BLaER1 (cell line): ENCODE measurements around the gene FBXW4.

Experiments used
- H3K27ac ChIP-seq: shearing (Covaris generic); formaldehyde crosslinking; 2 replicates; pipeline ENCODE4 v1.8.1; 2022
- H3K27me3 ChIP-seq: shearing (Covaris generic); formaldehyde crosslinking; 2 replicates; pipeline ENCODE4 v1.8.1; 2022
- H3K36me3 ChIP-seq: shearing (Covaris generic); formaldehyde crosslinking; 2 replicates; pipeline ENCODE4 v1.8.1; 2022
- H3K4me1 ChIP-seq: shearing (Covaris generic); formaldehyde crosslinking; 2 replicates; pipeline ENCODE4 v1.8.1; 2022
- H3K4me2 ChIP-seq: shearing (Covaris generic); formaldehyde crosslinking; 2 replicates; pipeline ENCODE4 v1.8.1; 2022
- H3K4me3 ChIP-seq: shearing (Covaris generic); formaldehyde crosslinking; 2 replicates; pipeline ENCODE4 v1.8.1; 2022
- H3K9ac ChIP-seq: shearing (Covaris generic); formaldehyde crosslinking; 2 replicates; pipeline ENCODE4 v1.8.1; 2022
- H3K9me3 ChIP-seq: shearing (Covaris generic); formaldehyde crosslinking; 2 replicates; pipeline ENCODE4 v1.8.1; 2022
- H4K20me1 ChIP-seq: shearing (Covaris generic); formaldehyde crosslinking; 2 replicates; pipeline ENCODE4 v1.8.1; 2022
- Cebpa-rat ChIP-seq: shearing (Covaris generic); IDR thresholded peaks from 2 replicates; pipeline ENCODE4 v1.8.1; 2022

The FBXW4 gene

GRCh38 chr10:101660256-101660655 is 34.7 kb downstream of the FBXW4 start:
- TF ChIP-seq Cebpa-rat: no peak
- Histone ChIP-seq H3K9ac (no peak overlapping the region), H3K9me3 (no peaks in the 10 kb centered on the region), H4K20me1 (peaks cover 67% of the 10 kb centered on the region), H3K4me3 (no peak overlapping the region), H3K27me3 (no peaks in the 10 kb centered on the region), H3K36me3 (peaks cover 99% of the 10 kb centered on the region), H3K4me2 (no peak overlapping the region), H3K4me1 (no peaks in the 10 kb centered on the region), H3K27ac (no peak overlapping the region)

GRCh38 chr10:101658975-101659374 is 36.0 kb downstream of the FBXW4 start:
- Histone ChIP-seq H4K20me1 (peaks cover 61% of the 10 kb centered on the region), H3K9ac (no peak overlapping the region), H3K4me3 (no peak overlapping the region), H3K27me3 (no peaks in the 10 kb centered on the region), H3K9me3 (no peaks in the 10 kb centered on the region), H3K27ac (no peak overlapping the region), H3K36me3 (peaks cover 92% of the 10 kb centered on the region), H3K4me2 (no peak overlapping the region), H3K4me1 (no peaks in the 10 kb centered on the region)
- TF ChIP-seq Cebpa-rat: no peak

- H3K9me3 ChIP-seq: no peaks in the 10 kb centered on the region
- no peak overlapping the region for H3K27ac ChIP-seq
- peaks cover 92% of the 10 kb centered on the region for H3K36me3 ChIP-seq
- H3K4me3 ChIP-seq: no peak overlapping the region
- no peaks in the 10 kb centered on the region for H3K27me3 ChIP-seq
- no peak for TF ChIP-seq Cebpa-rat
- no peaks in the 10 kb centered on the region for H3K4me1 ChIP-seq
- peaks cover 51% of the 10 kb centered on the region for H4K20me1 ChIP-seq
- H3K4me2 ChIP-seq: no peak overlapping the region
- H3K9ac ChIP-seq: no peak overlapping the region
Measured at GRCh38 chr10:101656890-101657289, 38.1 kb downstream of the FBXW4 start.

- Histone ChIP-seq H3K4me2 (no peak overlapping the region), H3K9ac (no peak overlapping the region), H3K9me3 (no peaks in the 10 kb centered on the region), H3K4me3 (no peak overlapping the region), H3K4me1 (no peaks in the 10 kb centered on the region), H3K27ac (no peak overlapping the region), H3K27me3 (no peaks in the 10 kb centered on the region), H3K36me3 (peaks cover 91% of the 10 kb centered on the region), H4K20me1 (peaks cover 38% of the 10 kb centered on the region)
- TF ChIP-seq Cebpa-rat: no peak
Measured at GRCh38 chr10:101655570-101655969, 39.4 kb downstream of the FBXW4 start.

GRCh38 chr10:101653536-101653935 is 41.4 kb downstream of the FBXW4 start:
- no peak overlapping the region for H3K9ac ChIP-seq
- no peak overlapping the region for H3K27ac ChIP-seq
- no peak for TF ChIP-seq Cebpa-rat
- no peak overlapping the region for H3K4me2 ChIP-seq
- H3K9me3 ChIP-seq: no peaks in the 10 kb centered on the region
- no peaks in the 10 kb centered on the region for H3K4me1 ChIP-seq
- peaks cover 92% of the 10 kb centered on the region for H3K36me3 ChIP-seq
- H3K4me3 ChIP-seq: no peak overlapping the region
- H4K20me1 ChIP-seq: peaks cover 53% of the 10 kb centered on the region
- no peaks in the 10 kb centered on the region for H3K27me3 ChIP-seq

- Histone ChIP-seq H3K4me2 (no peak overlapping the region), H3K9me3 (no peaks in the 10 kb centered on the region), H3K4me3 (no peak overlapping the region), H3K4me1 (no peaks in the 10 kb centered on the region), H3K9ac (no peak overlapping the region), H3K36me3 (peaks cover 92% of the 10 kb centered on the region), H4K20me1 (peaks cover 55% of the 10 kb centered on the region), H3K27me3 (no peaks in the 10 kb centered on the region), H3K27ac (no peak overlapping the region)
- no peak for TF ChIP-seq Cebpa-rat
Measured at GRCh38 chr10:101651336-101651735, 43.6 kb downstream of the FBXW4 start.

- Histone ChIP-seq H3K4me3 (no peak overlapping the region), H3K27ac (no peak overlapping the region), H3K27me3 (no peaks in the 10 kb centered on the region), H3K4me2 (no peak overlapping the region), H4K20me1 (peaks cover 54% of the 10 kb centered on the region), H3K9ac (no peak overlapping the region), H3K9me3 (no peaks in the 10 kb centered on the region), H3K4me1 (no peaks in the 10 kb centered on the region), H3K36me3 (peaks cover 92% of the 10 kb centered on the region)
- no peak for TF ChIP-seq Cebpa-rat
Measured at GRCh38 chr10:101650863-101651262, 44.1 kb downstream of the FBXW4 start.

- no peaks in the 10 kb centered on the region for H3K4me1 ChIP-seq
- peaks cover 93% of the 10 kb centered on the region for H3K36me3 ChIP-seq
- no peak overlapping the region for H3K4me3 ChIP-seq
- H3K27me3 ChIP-seq: no peaks in the 10 kb centered on the region
- H3K9me3 ChIP-seq: no peaks in the 10 kb centered on the region
- H4K20me1 ChIP-seq: peaks cover 48% of the 10 kb centered on the region; the same call in 1 of the 2 replicates
- no peak overlapping the region for H3K9ac ChIP-seq
- no peak for TF ChIP-seq Cebpa-rat
- H3K27ac ChIP-seq: no peak overlapping the region
- H3K4me2 ChIP-seq: no peak overlapping the region
Measured at GRCh38 chr10:101649525-101650085, 45.4 kb downstream of the FBXW4 start.

GRCh38 chr10:101647255-101647654 is 47.7 kb downstream of the FBXW4 start:
- H3K9me3 ChIP-seq: no peaks in the 10 kb centered on the region
- H3K4me3 ChIP-seq: no peak overlapping the region
- no peaks in the 10 kb centered on the region for H3K27me3 ChIP-seq
- TF ChIP-seq Cebpa-rat: no peak
- H3K36me3 ChIP-seq: peaks cover 98% of the 10 kb centered on the region
- H3K4me2 ChIP-seq: no peak overlapping the region
- H3K4me1 ChIP-seq: no peaks in the 10 kb centered on the region
- H4K20me1 ChIP-seq: peaks cover 61% of the 10 kb centered on the region
- no peak overlapping the region for H3K9ac ChIP-seq
- no peak overlapping the region for H3K27ac ChIP-seq

GRCh38 chr10:101646364-101646763 is 48.6 kb downstream of the FBXW4 start:
- H3K4me2 ChIP-seq: no peak overlapping the region
- peaks cover 94% of the 10 kb centered on the region for H3K36me3 ChIP-seq
- H3K4me1 ChIP-seq: no peaks in the 10 kb centered on the region
- H3K27me3 ChIP-seq: no peaks in the 10 kb centered on the region
- no peak overlapping the region for H3K27ac ChIP-seq
- no peak overlapping the region for H3K4me3 ChIP-seq
- no peak overlapping the region for H3K9ac ChIP-seq
- peaks cover 67% of the 10 kb centered on the region for H4K20me1 ChIP-seq
- no peak for TF ChIP-seq Cebpa-rat
- no peaks in the 10 kb centered on the region for H3K9me3 ChIP-seq

- H3K4me2 ChIP-seq: no peak overlapping the region
- no peaks in the 10 kb centered on the region for H3K27me3 ChIP-seq
- no peak for TF ChIP-seq Cebpa-rat
- H4K20me1 ChIP-seq: peaks cover 67% of the 10 kb centered on the region
- peaks cover 88% of the 10 kb centered on the region for H3K36me3 ChIP-seq
- H3K9ac ChIP-seq: no peak overlapping the region
- H3K27ac ChIP-seq: no peak overlapping the region
- no peaks in the 10 kb centered on the region for H3K9me3 ChIP-seq
- no peaks in the 10 kb centered on the region for H3K4me1 ChIP-seq
- no peak overlapping the region for H3K4me3 ChIP-seq
Measured at GRCh38 chr10:101645659-101646058, 49.3 kb downstream of the FBXW4 start.
